GM19452 (cell line): Measurements from ENCODE around the gene IMPDH1.

ENCODE experiments used
- ATAC-seq: cut with Tn5 transposase; IDR thresholded peaks from one replicate; pipeline ENCODE4 v1.9.1; 2021; ENCODE audit not compliant: unreplicated experiment

IMPDH1 gene

DNA sequence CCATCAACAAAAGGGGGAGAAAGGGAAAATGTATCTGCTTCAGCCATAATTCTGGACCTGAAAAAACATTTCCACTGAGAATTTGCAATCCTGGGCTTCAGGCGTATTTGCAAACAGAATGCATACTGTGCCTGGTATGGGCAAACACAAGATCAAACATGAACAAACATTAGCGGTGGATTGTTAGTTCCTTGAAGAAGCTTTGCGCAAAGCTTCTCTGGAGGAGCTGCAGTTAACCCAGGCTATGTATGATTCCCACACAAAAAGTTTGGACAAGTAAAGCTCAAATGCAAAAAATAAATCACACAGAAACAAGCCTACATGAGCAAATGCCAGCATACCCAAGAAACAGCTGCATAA, 25.5 kb upstream of the IMPDH1 start:
- ATAC-seq: no peak

- ATAC-seq: no peak
Measured at GRCh38 chr7:128434413-128435326, 24.9 kb upstream of the IMPDH1 start.

DNA sequence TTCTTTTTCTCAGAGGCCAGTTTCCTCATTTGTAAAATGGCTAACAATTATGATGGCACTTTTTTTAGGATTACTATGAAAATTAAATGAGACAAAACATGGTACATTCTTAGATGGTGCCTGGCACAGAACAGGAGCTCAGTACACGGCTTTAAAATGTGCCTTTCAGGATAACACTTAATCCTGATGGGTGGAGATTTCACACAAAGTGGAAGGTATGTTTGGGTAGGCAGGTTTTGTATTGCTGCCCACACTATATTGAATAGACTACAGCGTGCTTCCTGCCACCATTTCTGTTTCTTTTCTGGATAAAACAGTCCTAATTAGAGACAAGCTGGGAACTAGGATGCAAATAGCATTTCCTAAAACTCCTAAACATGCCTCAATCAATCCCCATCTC, 22.0 kb upstream of the IMPDH1 start:
- no peak for ATAC-seq

GRCh38 chr7:128431221-128431620, 21.4 kb upstream of the IMPDH1 start:
- ATAC-seq: no peak

DNA sequence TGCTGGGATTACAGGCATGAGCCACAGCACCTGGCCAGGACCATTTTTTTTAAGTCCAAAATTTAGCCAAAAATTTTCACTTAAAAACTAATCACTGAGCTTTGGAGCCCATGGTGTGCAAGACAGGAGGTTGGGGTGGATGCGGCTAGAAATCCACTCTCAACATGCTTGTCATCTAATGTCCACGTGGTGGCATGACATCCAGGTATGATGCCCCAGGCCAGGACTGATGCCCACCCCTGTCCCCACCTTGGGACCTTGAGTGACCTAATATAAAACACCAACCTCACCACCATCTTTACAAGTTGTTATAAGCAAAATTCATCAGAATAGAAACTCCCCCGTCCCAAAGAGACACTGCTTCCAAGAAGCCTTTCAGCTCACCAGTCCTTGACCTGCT, 20.4 kb upstream of the IMPDH1 start:
- ATAC-seq: no peak

GRCh38 chr7:128427289-128427891, 17.6 kb upstream of the IMPDH1 start:
- ATAC-seq: no peak

DNA sequence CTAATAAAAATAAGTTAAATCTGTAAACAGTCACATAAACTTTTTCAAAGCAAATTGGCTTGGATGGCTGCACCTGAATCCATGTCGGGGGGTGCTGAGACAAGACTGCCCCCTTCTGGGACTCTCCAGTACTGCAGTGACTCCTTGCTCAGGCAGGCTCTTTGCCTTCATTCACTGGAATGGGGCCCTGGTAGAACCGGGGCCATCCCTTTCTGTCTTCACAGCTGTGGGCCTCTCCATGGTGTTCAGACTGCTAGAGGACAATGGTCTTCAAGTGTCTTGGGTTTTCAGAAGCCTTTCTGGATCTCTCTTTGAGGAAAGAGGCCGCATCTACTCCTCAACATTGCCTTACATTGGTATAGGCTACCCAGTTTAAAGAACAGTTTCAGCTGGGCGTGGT, 16.1 kb upstream of the IMPDH1 start:
- no peak for ATAC-seq

- ATAC-seq: no peak
Measured at GRCh38 chr7:128424686-128425275, 15.0 kb upstream of the IMPDH1 start.

DNA sequence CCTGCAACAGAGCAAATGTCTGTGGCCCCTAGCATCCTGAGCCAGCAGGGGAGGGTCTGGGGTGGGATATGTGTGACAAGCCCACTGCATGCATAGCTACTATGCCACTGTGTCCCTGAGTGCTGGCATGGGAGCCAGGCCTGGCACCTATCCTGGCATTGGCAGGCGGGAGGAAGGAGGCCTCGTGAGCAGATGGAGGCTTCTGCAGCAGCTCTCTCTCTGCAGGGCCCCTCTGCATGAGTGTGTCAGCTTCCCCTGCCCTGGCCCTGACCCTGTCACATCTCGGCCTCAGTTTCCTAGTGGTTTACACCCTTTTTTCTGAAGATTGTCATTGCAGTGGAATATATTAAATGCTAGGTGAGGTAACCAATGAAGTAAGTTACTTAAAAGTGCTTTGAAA, 13.1 kb upstream of the IMPDH1 start:
- no peak for ATAC-seq

DNA sequence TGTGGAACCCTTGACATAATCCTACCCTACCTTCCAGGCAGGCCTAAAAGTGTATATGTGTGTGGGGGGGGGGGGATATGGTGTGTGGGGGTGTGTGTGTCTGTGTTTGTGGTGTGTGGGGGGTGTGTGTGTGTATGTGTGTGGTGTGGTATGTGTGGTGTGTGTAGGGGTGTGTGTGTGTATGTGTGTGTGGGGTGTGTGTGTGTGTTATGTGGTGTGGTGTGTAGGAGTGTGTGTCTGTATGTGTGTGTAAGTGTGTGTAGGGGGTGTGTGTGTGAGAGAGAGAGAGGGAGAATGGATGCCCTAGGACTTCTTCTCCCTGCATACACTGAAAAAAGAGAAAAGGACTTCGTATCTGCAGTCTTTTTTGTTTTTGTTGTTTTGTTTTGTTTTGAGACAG, 12.3 kb upstream of the IMPDH1 start:
- no peak for ATAC-seq

DNA sequence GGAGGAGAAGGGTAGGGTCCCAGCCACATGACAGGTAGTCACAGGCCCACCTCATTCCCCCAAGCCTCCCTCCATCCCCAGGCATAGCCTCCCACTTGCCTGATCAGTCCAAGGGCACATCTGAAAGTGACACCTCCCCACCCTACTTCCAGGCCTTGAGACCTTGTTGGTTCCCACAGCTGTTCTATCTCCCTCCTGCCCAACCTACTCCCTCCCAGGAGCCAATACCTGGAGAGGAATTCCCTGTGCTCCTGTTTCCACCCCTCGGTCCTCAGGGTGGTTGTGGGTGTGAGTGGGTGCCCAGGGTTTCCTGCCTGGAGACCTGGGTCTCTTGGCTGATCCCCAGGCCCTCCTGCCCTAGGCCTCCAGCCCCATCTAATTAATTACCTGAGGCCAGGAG, 11.6 kb upstream of the IMPDH1 start:
- ATAC-seq: no peak

DNA sequence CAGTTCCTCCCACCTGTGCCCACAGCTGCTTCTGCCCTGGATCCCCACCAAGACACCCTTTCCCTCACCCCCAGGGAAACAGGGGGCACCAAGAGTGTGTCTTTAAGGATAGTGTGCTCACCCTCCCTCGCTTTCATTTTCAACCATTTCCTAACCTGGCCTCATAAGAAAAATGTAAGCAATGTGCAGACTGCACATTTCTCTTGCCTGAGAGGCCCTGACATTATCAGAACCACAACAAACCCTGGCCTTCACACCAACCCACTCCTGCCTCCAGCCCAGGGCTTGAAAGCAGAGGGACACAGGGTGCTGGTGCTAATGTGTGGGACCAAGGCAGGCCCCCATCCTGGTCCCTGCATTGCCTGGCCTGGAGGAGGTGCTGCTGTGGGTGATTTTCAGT, 11.0 kb upstream of the IMPDH1 start:
- ATAC-seq: no peak

DNA sequence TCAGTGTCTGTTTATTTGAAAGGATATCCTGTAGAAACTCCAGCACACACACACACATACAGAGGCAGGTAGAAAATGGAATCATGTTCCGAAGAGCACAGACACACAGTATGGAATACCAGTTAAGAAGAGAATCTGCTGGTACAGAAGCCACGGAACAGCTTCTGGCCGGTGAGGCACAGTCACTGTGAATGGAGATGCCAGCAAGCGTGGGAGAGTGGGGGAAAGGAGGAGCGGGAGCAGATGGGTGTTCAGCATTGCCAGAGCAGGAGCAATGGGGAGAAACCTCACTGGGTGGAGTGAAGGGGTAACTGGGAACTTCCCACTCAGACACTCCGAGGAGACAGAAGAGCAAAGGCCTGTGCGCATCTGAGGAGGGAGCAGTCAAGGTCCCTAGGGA, 9.5 kb upstream of the IMPDH1 start:
- no peak for ATAC-seq

GRCh38 chr7:128417071-128417470, 7.3 kb upstream of the IMPDH1 start:
- ATAC-seq: no peak

DNA sequence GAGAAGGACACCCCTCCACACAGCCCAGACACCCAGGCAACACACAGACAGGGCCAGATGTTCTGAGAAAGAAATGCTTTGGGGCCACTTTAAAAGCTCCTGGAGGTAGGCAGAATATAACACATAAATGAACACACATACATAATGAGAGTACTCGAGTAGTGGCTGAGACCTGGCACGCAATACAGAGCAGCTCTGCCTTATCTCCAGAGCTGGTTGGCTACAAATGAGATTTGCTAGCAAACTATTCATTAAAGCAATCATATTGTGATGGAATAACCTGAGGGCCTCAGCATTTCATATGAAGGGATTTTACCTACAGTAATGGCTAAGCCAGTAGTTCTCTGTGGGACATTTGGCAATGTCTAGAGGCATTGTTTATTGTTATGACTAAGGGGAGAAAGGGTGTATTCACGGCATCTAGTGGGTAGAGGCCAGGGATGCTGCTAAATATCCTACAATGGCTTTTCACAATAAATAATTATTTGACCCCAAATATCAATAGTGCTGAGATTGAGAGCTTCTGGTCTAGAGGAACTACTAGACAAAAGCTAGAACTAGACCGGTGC, 5.5 kb upstream of the IMPDH1 start:
- no peak for ATAC-seq

GRCh38 chr7:128410451-128410753, 620 bp upstream of the IMPDH1 start:
- no peak for ATAC-seq

- ATAC-seq: no peak
Measured at GRCh38 chr7:128408709-128409595, 830 bp downstream of the IMPDH1 start.

- ATAC-seq: no peak
Measured at GRCh38 chr7:128407751-128408708, 1.8 kb downstream of the IMPDH1 start.

- ATAC-seq: no peak
Measured at GRCh38 chr7:128407233-128407589, 2.6 kb downstream of the IMPDH1 start.
